ENCODE results near the gene SOWAHA.

The SOWAHA gene

GRCh38 chr5:132825033-132825833 is 12.1 kb downstream of the SOWAHA start:
- no peak for DNase-seq (ENCODE audit: extremely low read depth in 1 of 2, low read depth in 1 of 2)

GRCh38 chr5:132825834-132826391 is 12.8 kb downstream of the SOWAHA start:
- no peak for DNase-seq (ENCODE audit: extremely low read depth in 1 of 2, low read depth in 1 of 2)

- DNase-seq (ENCODE audit: extremely low read depth in 1 of 2, low read depth in 1 of 2), result no peak
These were observed 13.5 kb downstream of the SOWAHA start for GRCh38 chr5:132826424-132827082.

- DNase-seq (ENCODE audit: extremely low read depth in 1 of 2, low read depth in 1 of 2), result no peak
These were observed 15.0 kb downstream of the SOWAHA start for GRCh38 chr5:132827943-132828673.

DNA sequence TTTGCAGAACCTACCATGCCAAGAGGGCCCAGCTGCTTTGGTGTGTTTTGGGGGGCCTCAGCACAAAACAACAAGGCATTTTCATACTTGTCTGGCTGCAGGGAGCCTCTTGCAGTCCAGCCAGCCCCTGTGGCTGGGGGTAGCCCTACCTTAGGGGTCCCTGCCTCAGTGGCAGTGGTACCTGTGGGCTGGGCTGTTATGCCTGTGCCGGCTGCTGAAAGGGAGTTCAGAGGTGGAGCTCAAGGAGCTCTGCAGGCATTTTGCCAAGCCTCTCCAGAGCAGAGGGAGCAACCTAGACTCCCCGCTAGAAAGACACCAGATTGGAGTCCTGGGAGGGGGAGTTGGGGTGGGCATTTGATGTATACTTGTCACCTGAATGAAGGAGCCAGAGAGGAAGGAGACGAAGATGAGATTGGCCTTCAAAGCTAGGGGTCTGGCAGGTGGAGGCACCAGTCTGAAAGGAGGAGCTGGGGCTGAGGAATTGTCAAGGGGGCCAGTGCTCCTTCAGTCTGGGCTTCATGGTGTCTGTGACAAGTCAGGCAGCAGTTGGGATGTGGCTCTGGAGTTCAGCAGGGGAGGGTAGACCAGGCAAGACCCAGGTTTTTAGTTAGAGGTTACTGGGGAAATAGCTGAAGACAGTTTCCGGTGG is 15.9 kb downstream of the SOWAHA start:
- no peak for DNase-seq (ENCODE audit: extremely low read depth in 1 of 2, low read depth in 1 of 2)

DNA sequence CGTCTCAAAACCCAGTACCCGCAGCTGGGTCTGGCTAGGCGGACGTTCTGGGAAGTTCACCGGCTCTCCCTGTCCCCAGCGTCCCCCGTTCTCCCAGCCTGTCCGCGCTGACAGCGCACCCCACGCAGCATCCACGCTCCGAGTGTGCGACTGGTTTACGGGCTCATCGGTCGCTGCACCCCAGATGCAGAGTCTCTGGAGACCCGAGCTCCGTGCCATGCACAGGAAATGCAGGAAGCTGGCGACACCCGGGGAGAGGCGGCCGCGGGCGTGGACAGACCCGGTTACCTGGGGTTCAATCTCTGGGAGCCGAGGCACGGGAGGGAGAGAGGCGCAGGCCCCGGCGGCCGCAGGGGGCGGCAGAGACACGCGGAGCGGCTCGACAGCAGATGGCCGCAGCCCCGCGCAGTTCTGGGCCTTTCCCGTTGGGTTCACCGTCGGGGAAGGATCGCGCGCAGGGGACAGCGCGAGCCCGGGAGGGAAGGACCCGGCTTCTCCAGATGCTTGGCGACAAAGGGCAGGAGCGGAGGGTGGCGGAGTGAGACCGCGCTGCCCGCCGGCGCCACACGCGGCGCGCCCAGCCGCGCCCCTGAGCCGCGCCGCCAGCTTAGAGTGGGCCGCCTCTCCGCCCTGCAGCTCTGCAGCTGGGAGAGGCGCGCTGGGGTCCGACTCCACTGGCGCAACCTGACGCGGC is 16.8 kb downstream of the SOWAHA start:
- DNase-seq (ENCODE audit: extremely low read depth in 1 of 2, low read depth in 1 of 2), result peak in 1 of 2 donors; percentile 63

DNA sequence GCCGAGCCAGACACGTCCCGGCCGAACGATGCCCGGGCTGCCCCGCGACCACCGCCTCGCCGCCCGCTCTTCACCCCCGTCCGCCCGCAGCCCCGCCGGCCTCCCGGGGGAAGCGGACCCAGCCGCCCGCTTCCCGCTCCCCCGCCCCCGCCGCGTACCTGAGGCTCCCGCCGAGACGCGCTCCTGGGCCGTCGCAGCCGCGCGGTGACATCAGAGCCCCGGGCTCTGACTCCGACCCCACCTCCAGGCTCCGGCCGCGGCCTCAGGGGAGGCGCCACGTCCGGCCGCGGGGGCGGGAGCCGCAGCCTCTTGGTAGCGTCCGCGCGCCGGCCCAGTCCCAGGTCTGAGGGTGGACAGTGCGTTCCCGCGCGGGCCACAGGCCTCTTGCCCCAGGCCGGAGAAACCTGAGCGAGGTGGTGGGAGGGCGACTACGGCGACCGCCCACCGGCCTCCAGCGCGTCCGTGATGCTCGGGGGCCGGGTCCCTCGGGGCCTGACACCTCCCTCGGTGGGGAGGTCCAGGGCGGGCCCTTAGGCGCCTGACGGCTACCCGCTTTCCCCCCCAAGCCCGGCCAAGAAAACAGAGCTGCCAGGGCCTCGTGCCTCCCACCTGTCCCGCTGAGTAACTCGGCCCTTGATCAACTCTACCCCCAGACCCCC is 17.5 kb downstream of the SOWAHA start, which contains the start of gene SHROOM1:
Gene SHROOM1, minus strand, starts transcription at position 212 of the 659 bp plus-strand sequence. CDS start 4,507 bp downstream, outside the sequence.
- DNase-seq (ENCODE audit: extremely low read depth in 1 of 2, low read depth in 1 of 2), result no peak

DNA sequence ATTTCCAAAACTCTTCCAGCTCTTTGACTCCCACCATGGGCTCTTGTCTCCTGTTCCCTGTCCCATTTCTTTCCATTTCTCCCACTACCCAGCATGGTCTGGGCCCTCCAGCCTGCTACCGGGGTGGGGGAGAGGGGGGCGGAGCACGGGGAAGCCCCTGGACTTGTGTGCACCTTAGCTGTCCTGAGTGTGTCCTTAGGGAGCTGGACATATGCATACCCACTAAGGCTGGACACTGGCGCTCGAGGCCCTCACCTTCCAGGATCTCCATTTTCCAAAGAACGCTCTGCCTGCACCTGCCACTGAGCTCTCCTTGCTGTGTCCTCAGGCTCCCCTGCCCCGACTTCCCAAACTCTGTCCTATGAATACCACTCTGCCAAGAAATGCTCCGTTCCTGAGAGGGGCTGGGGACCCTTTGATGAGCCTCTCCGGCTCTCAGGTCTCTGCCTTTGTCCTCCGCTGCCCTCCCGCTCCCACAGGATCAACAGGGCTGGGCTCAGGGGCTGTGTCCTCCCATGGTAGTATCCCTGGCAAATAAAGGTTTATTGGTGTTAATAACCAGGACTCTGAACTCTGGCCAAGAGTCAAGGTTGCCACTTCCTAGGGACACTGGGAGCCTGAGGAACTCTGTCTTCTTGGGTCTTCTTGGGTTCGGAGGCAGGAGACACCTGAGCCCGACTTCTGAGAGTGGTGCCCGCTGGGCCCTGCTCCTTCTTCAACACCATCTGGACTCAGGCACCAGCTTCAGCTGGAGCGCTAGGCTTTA is 18.2 kb downstream of the SOWAHA start:
- no peak for DNase-seq (ENCODE audit: extremely low read depth in 1 of 2, low read depth in 1 of 2)

- no peak for DNase-seq (ENCODE audit: extremely low read depth in 1 of 2, low read depth in 1 of 2)
These were observed 19.5 kb downstream of the SOWAHA start for GRCh38 chr5:132832612-132833011.

GRCh38 chr5:132834057-132834456 is 21.0 kb downstream of the SOWAHA start:
- no peak for DNase-seq (ENCODE audit: extremely low read depth in 1 of 2, low read depth in 1 of 2)

DNA sequence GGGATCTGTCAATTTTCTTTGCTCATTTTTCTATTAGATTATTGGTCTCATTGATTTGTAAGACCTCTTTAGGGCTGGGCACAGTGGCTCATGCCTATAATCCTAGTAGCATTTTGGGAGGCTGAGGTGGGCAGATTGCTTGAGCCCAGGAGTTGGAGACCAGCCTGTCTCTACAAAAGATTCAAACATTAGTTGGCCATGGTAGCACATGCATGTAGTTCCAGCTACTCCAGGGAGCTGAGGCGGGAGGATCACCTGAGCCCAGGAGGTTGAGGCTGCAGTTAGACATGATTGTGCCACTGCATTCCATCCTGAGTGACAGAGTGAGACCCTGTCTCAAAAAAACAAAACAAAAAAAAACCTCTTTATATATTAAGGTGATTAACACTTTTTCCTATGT is 23.8 kb downstream of the SOWAHA start:
- no peak for DNase-seq (ENCODE audit: extremely low read depth in 1 of 2, low read depth in 1 of 2)

GRCh38 chr5:132837868-132838267 is 24.8 kb downstream of the SOWAHA start:
- DNase-seq (ENCODE audit: extremely low read depth in 1 of 2, low read depth in 1 of 2), result no peak

- DNase-seq (ENCODE audit: extremely low read depth in 1 of 2, low read depth in 1 of 2), result no peak
These were observed 25.6 kb downstream of the SOWAHA start for GRCh38 chr5:132838516-132839282.

GRCh38 chr5:132839426-132840301 is 26.6 kb downstream of the SOWAHA start:
- DNase-seq (ENCODE audit: extremely low read depth in 1 of 2, low read depth in 1 of 2), result no peak

GRCh38 chr5:132840313-132840712 is 27.2 kb downstream of the SOWAHA start:
- no peak for DNase-seq (ENCODE audit: extremely low read depth in 1 of 2, low read depth in 1 of 2)

- no peak for DNase-seq (ENCODE audit: extremely low read depth in 1 of 2, low read depth in 1 of 2)
These were observed 27.8 kb downstream of the SOWAHA start for GRCh38 chr5:132840896-132841295.

- no peak for DNase-seq (ENCODE audit: extremely low read depth in 1 of 2, low read depth in 1 of 2)
These were observed 28.2 kb downstream of the SOWAHA start for GRCh38 chr5:132841305-132841704.
